ENCODE data around the gene BFSP2.

GRCh38 chr3:133489466-133490085, 89.7 kb downstream of the BFSP2 start:
- TF ChIP-seq POLR2A (IDR thresholded peaks at IDR 0.05; ENCODE audit: low read depth, low read length) (no peak), SMC3 (IDR thresholded peaks at IDR 0.05; ENCODE audit: low read depth, low read length) (no peak), RCOR1 (IDR thresholded peaks at IDR 0.05; ENCODE audit: insufficient replicate concordance, low read length) (no peak), BHLHE40 (IDR thresholded peaks at IDR 0.05; ENCODE audit: low read depth, low read length) (no peak), MXI1 (IDR thresholded peaks at IDR 0.05; ENCODE audit: borderline replicate concordance, low read depth, low read length) (no peak), CEBPB (IDR thresholded peaks at IDR 0.05; ENCODE audit: low read depth, low read length) (no peak)
- TF ChIP-seq, protein P1, sequence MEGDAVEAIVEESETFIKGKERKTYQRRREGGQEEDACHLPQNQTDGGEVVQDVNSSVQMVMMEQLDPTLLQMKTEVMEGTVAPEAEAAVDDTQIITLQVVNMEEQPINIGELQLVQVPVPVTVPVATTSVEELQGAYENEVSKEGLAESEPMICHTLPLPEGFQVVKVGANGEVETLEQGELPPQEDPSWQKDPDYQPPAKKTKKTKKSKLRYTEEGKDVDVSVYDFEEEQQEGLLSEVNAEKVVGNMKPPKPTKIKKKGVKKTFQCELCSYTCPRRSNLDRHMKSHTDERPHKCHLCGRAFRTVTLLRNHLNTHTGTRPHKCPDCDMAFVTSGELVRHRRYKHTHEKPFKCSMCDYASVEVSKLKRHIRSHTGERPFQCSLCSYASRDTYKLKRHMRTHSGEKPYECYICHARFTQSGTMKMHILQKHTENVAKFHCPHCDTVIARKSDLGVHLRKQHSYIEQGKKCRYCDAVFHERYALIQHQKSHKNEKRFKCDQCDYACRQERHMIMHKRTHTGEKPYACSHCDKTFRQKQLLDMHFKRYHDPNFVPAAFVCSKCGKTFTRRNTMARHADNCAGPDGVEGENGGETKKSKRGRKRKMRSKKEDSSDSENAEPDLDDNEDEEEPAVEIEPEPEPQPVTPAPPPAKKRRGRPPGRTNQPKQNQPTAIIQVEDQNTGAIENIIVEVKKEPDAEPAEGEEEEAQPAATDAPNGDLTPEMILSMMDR (conservative IDR thresholded peaks at IDR 0.05; ENCODE audit: low read depth, low read length) = no peak
- TF ChIP-seq, protein P2, sequence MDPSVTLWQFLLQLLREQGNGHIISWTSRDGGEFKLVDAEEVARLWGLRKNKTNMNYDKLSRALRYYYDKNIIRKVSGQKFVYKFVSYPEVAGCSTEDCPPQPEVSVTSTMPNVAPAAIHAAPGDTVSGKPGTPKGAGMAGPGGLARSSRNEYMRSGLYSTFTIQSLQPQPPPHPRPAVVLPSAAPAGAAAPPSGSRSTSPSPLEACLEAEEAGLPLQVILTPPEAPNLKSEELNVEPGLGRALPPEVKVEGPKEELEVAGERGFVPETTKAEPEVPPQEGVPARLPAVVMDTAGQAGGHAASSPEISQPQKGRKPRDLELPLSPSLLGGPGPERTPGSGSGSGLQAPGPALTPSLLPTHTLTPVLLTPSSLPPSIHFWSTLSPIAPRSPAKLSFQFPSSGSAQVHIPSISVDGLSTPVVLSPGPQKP (IDR thresholded peaks at IDR 0.05; ENCODE audit: borderline replicate concordance, low read depth, low read length) = no peak
